KMS-11 (cell line): Measurements from ENCODE around the gene CATSPERB.

Experiments used
- H2AFZ ChIP-seq: fragments of 200-600 bp; sonication (generic); 2 replicates; pipeline ENCODE4 v1.6.1; 2016; ENCODE audit warnings: antibody characterized with exemption, mixed run types, low read depth
- H3K27ac ChIP-seq: fragments of 200-600 bp; sonication (generic); 2 replicates; pipeline ENCODE4 v1.6.1; 2016; ENCODE audit warnings: mild to moderate bottlenecking, mixed run types
- H3K27me3 ChIP-seq: fragments of 200-600 bp; sonication (generic); 2 replicates; pipeline ENCODE4 v1.6.1; 2017; ENCODE audit warnings: mild to moderate bottlenecking, low read depth, mixed run types, moderate library complexity; ENCODE audit not compliant: insufficient read depth
- H3K36me3 ChIP-seq: fragments of 200-600 bp; sonication (generic); 2 replicates; pipeline ENCODE4 v1.6.1; 2017; ENCODE audit warnings: mild to moderate bottlenecking, mixed run types; ENCODE audit not compliant: insufficient read depth
- H3K4me1 ChIP-seq: fragments of 200-600 bp; sonication (generic); 2 replicates; pipeline ENCODE4 v1.6.1; 2016; ENCODE audit warnings: mild to moderate bottlenecking, low read depth, mixed run types; ENCODE audit not compliant: poor library complexity, severe bottlenecking
- H3K4me2 ChIP-seq: fragments of 200-600 bp; sonication (generic); 2 replicates; pipeline ENCODE4 v1.7.0; 2016; ENCODE audit warnings: mild to moderate bottlenecking, mixed run types
- H3K4me3 ChIP-seq: fragments of 200-600 bp; sonication (generic); IDR thresholded peaks from 2 replicates; pipeline ENCODE4 v1.6.1; 2017; ENCODE audit warnings: low read depth, low read length, mixed read lengths; ENCODE audit not compliant: insufficient read depth
- H3K79me2 ChIP-seq: fragments of 200-600 bp; sonication (generic); 2 replicates; pipeline ENCODE4 v1.6.1; 2016; ENCODE audit warnings: low read depth, mixed run types; ENCODE audit not compliant: insufficient read depth
- H3K9ac ChIP-seq: fragments of 200-600 bp; sonication (generic); 2 replicates; pipeline ENCODE4 v1.6.1; 2016; ENCODE audit warnings: mild to moderate bottlenecking, mixed run types
- H4K20me1 ChIP-seq: fragments of 200-600 bp; sonication (generic); 2 replicates; pipeline ENCODE4 v1.6.1; 2016; ENCODE audit warnings: mild to moderate bottlenecking, mixed run types; ENCODE audit not compliant: insufficient read depth
- TF ChIP-seq, protein P1 (sequence below): fragments of 200-600 bp; sonication (generic); conservative IDR thresholded peaks from 2 replicates; pipeline ENCODE4 v1.6.1; 2017; ENCODE audit warnings: low read depth, mild to moderate bottlenecking, antibody characterized with exemption, low read length, moderate library complexity, mixed read lengths

The CATSPERB gene

DNA sequence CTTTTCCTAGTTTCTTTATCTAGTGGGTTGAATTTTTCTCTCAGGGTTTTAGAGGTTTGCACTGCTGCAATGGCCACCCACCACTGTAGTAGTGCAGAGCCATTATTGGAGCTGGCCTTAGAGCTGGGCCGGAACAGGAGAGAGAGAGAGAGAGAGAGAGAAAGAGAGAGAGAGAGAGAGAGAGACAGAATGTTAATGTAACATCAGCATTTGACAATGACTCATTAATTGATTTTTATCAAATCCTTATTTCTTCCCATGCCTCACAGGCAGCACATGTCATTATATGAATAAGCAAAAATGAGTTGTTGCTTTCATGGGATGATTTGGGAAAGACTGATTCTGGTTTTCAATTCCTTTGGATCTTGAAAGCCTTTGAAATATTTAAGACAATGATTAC is 145.5 kb downstream of the CATSPERB start:
- no peak overlapping the region for H3K27ac ChIP-seq
- H3K4me2 ChIP-seq = no peak overlapping the region
- H3K4me3 ChIP-seq = no peak overlapping the region
- no peaks in the 10 kb centered on the region for H3K79me2 ChIP-seq
- no peaks in the 10 kb centered on the region for H3K4me1 ChIP-seq
- TF ChIP-seq, protein P1, sequence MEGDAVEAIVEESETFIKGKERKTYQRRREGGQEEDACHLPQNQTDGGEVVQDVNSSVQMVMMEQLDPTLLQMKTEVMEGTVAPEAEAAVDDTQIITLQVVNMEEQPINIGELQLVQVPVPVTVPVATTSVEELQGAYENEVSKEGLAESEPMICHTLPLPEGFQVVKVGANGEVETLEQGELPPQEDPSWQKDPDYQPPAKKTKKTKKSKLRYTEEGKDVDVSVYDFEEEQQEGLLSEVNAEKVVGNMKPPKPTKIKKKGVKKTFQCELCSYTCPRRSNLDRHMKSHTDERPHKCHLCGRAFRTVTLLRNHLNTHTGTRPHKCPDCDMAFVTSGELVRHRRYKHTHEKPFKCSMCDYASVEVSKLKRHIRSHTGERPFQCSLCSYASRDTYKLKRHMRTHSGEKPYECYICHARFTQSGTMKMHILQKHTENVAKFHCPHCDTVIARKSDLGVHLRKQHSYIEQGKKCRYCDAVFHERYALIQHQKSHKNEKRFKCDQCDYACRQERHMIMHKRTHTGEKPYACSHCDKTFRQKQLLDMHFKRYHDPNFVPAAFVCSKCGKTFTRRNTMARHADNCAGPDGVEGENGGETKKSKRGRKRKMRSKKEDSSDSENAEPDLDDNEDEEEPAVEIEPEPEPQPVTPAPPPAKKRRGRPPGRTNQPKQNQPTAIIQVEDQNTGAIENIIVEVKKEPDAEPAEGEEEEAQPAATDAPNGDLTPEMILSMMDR = no peak
- no peaks in the 10 kb centered on the region for H4K20me1 ChIP-seq
- no peaks in the 10 kb centered on the region for H3K36me3 ChIP-seq
- H2AFZ ChIP-seq = no peak overlapping the region
- H3K27me3 ChIP-seq = no peaks in the 10 kb centered on the region
- H3K9ac ChIP-seq = no peak overlapping the region

DNA sequence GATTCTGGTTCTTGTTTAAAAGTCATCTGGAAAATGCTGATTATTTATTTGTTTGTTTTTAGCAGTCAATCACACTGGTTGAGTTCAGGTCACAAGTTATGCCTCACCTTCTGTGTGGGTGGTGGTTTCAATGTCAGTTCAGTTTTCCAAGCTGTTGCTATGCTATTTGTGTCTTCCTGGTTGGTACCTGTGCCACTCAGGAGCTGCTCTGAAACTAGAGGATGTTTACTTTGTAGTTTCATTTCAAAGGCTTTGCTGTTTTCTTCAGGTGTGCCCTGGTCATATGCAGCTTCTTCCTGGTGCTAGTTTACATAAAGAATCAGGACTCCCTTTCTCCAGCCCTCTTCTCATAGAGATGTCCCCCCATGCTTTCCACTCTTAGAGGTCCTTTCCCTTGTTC is 146.0 kb downstream of the CATSPERB start:
- Histone ChIP-seq H3K9ac (no peak overlapping the region), H3K36me3 (no peaks in the 10 kb centered on the region), H3K4me1 (no peaks in the 10 kb centered on the region), H3K27me3 (no peaks in the 10 kb centered on the region), H3K27ac (no peak overlapping the region), H3K79me2 (no peaks in the 10 kb centered on the region), H3K4me2 (no peak overlapping the region), H3K4me3 (no peak overlapping the region), H2AFZ (no peak overlapping the region), H4K20me1 (no peaks in the 10 kb centered on the region)
- TF ChIP-seq, protein P1 = no peak

DNA sequence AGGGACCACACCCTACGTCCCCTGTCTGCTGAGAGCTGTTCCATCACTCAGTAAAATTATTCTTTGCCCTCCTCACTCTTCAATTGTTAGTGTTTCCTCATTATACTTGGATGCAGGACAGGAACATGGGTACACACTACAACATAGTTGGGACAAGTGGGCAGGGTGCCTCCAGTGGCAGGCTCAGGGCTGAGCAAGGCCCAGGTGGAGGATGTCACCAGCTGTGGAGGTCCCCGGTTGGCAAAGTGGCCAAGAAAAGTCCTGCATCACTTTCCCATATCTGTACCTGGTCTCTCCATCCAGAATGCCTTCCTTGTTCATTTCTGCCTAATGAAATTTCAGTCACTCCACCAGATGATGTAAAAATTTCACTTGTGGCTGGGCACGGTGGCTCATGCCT is 149.1 kb downstream of the CATSPERB start:
- Histone ChIP-seq H3K27me3 (no peaks in the 10 kb centered on the region), H3K4me1 (no peaks in the 10 kb centered on the region), H3K36me3 (no peaks in the 10 kb centered on the region), H4K20me1 (no peaks in the 10 kb centered on the region), H3K4me2 (no peak overlapping the region), H2AFZ (no peak overlapping the region), H3K27ac (no peak overlapping the region), H3K79me2 (no peaks in the 10 kb centered on the region), H3K4me3 (no peak overlapping the region), H3K9ac (no peak overlapping the region)
- TF ChIP-seq, protein P1 = no peak

DNA sequence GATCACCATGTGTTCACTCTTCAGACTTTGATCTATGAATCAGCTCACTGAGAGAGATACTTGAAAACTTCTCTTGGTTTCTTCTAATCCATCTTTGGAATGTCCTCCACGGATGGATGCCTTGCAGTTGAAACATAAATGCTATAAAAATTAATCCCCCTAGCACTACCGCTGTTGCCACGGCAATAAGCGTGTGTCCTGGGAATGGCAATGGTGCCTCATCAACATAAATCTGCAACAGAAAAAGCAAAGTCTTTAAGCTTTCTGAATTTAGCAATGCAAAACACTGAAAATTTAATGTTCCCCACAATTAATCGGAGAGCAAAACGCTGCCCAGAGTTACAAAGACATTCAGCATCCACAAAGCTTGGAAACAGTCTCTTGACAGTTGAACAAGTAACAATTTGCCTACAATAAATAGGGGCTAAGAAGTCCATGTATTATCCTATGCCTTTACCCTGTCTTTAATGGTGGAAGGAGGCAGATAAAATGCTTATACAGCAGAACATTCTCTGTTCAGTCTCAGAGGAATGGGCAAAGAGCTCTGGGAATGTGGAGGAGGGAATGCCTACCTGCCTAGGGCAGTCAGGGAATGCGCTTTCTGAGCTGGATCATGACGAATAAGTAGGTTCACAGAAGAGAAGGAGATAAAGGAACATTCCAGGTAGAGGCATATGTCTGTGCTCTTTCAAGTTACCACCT is 150.9 kb downstream of the CATSPERB start:
- no peak overlapping the region for H3K27ac ChIP-seq
- no peak overlapping the region for H3K4me3 ChIP-seq
- H3K27me3 ChIP-seq = no peaks in the 10 kb centered on the region
- H4K20me1 ChIP-seq = no peaks in the 10 kb centered on the region
- H2AFZ ChIP-seq = no peak overlapping the region
- no peak overlapping the region for H3K4me2 ChIP-seq
- H3K9ac ChIP-seq = no peak overlapping the region
- no peaks in the 10 kb centered on the region for H3K4me1 ChIP-seq
- TF ChIP-seq, protein P1 = no peak
- no peaks in the 10 kb centered on the region for H3K36me3 ChIP-seq
- no peaks in the 10 kb centered on the region for H3K79me2 ChIP-seq
